PC-9 (cell line): ENCODE data around the gene GPR17.

Source experiments
- CTCF ChIP-seq: fragments of 200-600 bp; sonication (generic); conservative IDR thresholded peaks from 2 replicates; pipeline ENCODE4 v1.6.1; 2017; ENCODE audit warnings: mixed run types, antibody characterized with exemption, mild to moderate bottlenecking, moderate library complexity
- EZH2 ChIP-seq: fragments of 200-600 bp; sonication (generic); IDR thresholded peaks from 2 replicates; pipeline ENCODE4 v1.8.0; 2017; ENCODE audit warnings: antibody characterized with exemption, low read depth

GRCh38 chr2:127659408-127660290 is 13.7 kb downstream of the GPR17 start:
- TF ChIP-seq CTCF: no peak
- TF ChIP-seq EZH2: no peak
